Activated gamma-delta T cell treated with Interleukin-2 at 50 U/mL for 16 hours (primary cell): ENCODE results near the gene SPO11.

ENCODE experiments used
- DNase-seq: peaks from one replicate; pipeline ENCODE4 v3.0.0-alpha.2; 2020

The SPO11 gene

DNA sequence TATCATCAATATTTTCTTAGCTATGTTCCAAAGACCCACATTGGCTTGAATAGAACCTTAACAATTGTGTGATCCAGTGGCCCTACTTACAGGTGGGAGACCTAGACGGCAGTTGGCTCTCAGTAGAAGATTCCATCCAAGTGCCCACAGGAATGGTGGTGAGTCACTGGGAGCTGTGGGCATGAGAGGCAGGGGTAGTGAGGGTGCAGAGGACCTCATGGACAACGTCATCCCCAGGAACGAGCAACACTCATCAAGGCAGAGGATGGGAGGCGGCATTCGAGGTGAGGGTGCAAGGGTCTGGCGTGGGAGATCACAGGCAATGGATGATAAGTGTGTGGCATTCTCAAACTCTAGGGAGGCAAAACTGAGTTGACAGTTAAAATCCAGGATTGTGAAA lies 17.5 kb upstream of the SPO11 start:
- no peak for DNase-seq

DNA sequence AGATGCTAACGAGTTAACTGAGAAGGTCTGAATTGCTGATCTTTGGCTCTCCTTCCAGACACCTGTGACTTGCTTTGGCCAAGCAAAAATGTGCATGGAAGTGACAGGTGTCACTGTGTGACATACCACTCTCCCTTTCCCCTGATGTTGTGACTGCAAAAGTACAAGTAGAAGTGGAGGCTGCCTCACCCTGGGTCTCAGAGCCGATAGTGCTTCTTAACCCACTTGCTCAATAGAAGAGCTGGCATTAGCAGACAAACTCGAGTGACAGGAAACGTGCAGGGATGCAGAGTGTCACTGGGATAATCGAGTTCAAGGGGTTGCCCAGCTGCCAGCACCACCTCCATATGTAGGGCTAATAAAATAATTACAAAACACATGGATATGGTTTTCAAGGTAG lies 16.4 kb upstream of the SPO11 start:
- no peak for DNase-seq

DNA sequence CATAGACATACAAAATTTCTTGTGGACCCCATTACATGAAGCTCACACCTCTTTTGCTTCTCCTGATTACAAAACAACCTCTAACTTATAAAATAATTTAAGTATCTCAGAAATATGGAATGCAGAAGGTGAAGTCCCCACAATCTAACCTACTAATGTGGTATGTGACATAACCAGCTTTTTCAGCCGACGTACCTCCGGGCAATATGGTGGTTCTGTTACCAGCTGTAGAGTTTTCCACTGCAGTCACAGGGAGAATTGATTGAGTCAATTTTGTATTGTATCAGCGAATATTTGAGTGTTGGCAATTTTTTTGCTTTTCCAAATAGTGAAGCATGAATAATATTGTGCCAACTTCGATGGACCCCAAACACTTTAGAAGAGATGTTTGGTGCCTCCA lies 15.7 kb upstream of the SPO11 start:
- no peak for DNase-seq

DNA sequence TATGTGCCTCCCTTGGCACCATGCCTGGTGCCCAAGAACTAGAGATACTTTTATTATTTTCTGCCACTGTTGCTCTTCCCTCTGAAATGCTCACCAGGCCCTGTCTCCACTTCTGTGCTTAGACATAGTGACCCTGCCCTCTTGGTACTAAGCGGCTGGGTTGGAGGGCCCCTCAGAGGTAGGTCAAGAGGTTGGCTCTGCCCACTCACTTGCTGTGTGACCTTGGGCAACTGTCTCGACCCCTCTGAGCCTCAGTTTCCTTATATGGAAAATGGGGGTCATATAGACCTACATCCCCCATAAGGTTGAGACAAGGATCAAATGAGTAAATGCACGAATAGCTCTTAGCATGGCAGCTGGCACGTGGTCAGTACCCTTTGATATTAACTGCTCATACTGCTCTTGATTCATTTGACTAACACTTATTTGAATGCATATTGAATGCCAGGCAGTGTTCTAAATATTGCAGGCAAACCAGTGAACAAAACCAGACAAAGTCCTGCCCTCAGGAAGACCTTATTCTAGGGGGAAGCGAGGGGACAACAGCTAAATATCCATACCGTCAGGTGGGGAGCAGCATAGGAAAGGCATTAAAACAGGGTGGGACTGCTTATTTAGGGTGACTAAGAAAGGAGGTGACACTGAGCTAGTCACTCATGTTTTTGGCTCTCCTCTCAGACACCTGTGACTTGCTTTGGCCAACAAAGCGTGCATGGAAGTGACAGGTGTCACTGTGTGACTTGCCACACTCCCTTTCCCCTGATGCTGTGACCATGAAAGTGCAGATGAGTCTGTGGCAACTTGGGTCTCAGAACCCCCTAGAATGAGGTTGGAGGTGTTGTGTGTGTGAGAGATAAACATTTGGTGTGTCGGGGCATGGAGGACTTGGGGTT lies 14.3 kb upstream of the SPO11 start:
- no peak for DNase-seq

GRCh38 chr20:57315976-57316480 lies 13.6 kb upstream of the SPO11 start:
- no peak for DNase-seq

DNA sequence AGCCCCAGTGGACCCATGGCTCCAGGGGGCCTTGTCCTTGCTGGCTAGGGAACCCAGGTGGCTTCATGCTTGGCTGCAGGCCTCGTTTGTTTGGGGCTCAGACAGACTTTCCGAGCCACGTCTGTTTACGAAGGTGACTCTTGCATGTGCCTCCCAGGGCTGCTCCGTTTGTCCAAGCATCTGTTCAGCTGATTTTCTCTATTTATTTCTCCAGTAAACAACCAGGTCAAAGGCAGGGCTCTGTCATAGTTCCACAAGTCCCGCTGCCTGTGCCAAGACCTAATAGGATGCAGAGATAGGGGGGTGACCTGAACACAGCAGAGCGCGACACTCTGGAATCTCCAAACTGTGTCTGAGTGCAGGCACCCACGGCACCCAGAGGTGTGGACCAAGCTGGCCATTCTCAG lies 12.8 kb upstream of the SPO11 start:
- no peak for DNase-seq

DNA sequence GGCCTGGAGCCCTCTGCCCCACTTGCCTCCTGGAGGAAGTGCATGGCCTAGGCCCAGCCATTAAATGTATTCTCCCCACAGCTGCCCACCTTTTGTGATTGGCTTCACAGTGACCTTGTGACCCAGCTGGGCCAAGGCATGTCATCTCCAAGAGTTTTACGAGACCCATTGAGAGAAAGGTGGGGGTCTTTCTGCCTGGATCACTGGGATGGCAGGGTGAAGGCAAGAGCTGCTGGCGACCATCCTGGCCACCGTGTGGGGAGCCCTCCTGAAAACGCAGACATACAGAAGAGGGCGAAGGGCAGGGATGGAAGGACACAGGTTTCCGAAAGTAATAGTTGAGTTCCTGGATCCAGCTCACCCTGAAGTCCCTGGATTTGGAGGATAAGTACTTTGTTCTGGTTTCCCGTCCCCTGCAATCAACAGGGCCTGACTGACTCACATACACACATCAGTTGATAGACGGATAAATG lies 12.3 kb upstream of the SPO11 start:
- DNase-seq, result no peak

GRCh38 chr20:57317789-57318371 lies 11.7 kb upstream of the SPO11 start:
- no peak for DNase-seq

DNA sequence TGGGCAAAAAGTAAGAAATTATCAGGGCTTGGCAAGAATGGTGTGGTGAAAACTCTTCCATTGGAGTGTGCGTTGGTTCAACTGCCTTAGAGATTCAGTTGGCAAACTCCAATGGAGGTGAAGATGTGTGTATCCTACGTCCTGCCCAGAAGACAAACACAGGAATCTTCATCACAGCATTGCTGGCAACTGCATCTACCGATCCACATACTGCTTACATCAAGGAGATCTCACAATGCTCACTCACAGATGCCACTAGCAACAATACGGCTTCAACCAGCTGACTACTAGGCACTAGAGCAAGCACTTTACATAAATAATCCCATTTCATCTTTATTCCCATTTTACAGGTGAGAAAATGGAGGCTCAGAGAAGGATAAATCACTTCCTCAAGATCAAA lies 10.0 kb upstream of the SPO11 start:
- no peak for DNase-seq

GRCh38 chr20:57320358-57320757 lies 9.2 kb upstream of the SPO11 start:
- no peak for DNase-seq

DNA sequence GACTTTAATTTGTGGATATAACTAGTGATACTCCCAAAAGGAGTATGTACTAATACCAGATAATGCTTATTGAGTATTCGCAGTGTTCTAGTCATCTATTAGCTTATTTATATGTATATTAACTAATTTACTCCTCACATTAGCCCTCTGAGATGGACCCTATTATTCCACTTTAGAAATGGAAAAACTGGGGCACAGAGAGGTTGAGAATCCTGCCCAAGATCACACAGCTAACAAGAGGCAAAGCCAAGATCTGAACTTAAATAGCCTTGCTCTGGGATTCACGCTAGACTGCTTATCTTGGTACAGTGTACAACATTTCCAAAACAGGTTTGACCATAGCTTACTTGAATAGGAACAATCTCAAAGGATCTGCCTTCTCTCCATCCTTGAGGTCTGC lies 8.5 kb upstream of the SPO11 start:
- DNase-seq, result no peak

GRCh38 chr20:57322476-57322875 lies 7.1 kb upstream of the SPO11 start:
- DNase-seq, result no peak

DNA sequence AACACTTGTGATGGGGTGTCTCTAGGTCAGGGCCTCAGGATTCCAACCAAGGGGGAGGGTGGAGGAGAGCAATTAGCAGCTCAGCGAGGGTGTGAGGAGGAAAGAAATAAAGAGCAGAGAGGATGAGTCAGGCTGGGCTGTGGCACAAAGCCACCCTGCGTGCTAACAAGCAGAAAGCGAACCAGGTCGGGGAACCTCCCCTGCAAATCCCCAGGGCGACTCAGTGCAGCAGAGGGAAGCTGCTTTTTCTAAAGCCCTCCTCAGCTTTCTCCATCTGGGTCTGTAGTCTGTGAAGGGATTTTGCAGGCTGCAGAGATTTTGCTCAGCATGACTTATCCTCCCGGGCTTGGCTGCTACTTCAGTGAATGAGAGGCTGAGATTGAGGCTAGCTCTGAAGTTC lies 6.6 kb upstream of the SPO11 start:
- no peak for DNase-seq

GRCh38 chr20:57325632-57326356 lies 3.8 kb upstream of the SPO11 start:
- no peak for DNase-seq

GRCh38 chr20:57326667-57327455 lies 2.7 kb upstream of the SPO11 start:
- no peak for DNase-seq

DNA sequence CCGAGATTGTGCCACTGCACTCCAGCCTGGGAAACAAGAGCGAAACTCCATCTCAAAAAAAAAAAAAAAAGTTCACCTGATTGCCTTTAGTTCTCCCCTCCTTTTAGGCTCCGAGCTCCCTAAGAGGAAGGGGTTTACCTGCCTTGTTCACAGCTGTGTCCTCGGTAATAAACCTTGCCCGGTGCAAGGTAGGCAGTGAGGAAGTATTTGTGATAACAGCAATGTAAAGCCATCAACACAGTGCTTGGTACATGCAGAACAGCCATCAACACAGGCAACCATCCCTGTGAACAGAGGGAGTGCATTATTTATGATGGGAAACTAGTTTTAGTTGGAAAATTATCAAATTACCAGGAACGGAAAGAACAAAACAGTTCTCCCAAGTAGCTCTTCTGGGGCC lies 1.8 kb upstream of the SPO11 start:
- no peak for DNase-seq

- DNase-seq, result no peak
These were observed 1.4 kb downstream of the SPO11 start for GRCh38 chr20:57330998-57331397.

DNA sequence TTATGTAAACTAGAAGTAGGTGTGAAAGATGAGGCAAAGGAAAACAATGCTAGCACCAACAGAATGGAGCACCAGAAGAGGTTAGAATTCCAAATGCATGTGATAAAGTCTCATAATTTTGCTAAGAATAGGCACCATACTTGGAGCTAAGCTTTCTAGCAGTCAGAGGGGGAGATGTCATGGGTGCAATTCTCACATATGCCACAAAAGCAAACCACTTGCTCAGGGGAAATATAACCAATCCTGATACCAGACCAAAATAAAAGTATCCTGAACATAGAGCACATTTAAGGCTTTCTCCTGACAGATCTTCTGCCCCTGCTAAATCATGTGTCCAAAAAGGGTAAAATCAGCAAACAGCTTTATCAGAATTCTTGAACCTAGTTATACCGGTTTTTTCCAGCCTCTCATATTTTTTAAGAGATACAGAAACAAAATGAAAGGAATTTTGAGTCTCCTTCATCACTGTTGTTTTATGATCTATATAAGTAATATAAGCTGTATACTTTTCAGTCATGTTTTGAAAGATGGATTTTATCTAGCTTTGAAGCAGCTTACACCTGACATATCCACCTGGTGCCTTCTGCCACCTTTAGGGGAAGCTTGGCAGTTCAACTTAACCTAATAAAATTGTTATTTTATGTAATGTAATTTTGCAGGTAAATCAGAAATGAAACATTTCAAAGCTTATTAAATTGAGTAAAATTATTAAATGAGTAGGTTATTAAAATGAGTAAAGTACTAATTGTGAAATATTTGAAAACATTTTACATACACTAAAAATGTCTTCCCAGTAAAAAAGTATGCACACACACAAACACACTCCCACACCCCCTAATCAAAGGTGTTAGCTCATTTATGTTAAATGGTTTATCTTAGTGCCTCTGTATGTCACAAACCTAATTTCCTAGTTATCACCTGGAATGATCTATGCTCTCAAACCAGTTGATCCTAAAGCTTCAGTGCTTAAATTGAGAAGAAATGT lies 2.8 kb downstream of the SPO11 start:
- DNase-seq, result no peak

DNA sequence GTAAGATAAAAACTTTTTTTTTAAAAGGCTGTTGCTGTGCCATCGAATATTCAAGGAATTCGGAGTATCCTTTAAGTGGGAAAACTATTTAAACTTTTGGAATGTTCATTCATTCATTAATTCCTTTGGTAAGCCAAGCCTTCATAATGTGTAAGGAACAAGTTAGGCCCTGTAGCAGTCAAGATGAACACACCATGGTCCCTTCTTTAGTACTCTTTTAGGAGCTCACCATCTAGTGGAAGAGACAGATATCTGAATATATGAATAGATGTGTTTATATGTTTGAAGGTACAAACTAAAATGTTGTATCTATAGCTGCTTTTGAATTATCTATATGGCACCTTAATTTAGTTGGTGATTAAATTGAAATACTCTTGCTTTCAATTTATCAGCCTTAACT lies 5.8 kb downstream of the SPO11 start:
- DNase-seq, result no peak

GRCh38 chr20:57341663-57342062 lies 12.1 kb downstream of the SPO11 start:
- DNase-seq, result no peak

- no peak for DNase-seq
These were observed 13.2 kb downstream of the SPO11 start for GRCh38 chr20:57342829-57343228.

DNA sequence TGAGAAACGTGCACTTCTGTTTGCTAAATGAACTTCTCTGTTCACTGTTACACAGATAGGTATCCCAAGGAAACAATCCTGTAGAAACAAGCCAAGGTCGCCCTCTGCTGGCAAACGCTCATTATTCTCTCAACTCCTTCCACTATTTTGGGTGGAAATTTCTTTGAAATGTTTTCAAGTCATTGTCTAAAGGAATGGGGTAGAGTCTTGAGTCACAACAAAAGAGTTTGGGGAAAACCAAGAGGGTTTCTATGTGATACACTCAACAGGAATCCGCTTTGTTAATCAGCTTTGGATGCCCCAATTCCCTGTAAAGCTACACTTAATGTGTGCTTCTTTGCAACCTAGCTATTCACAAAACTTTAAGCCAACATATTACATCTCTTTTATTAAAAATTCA lies 16.9 kb downstream of the SPO11 start:
- DNase-seq, result peak; percentile 61
